Prostate gland (tissue), 2 donors: ENCODE measurements around the gene FSTL5.

Experiments used
- CTCF ChIP-seq, 4 experiments: fragments of 200-600 bp in 2 of 4; fragments of 450-650 bp in 2 of 4; sonication (generic) in 2 of 4; IDR thresholded peaks; 1 replicate in 3 of 4; 2 replicates in 1 of 4; pipeline ENCODE4 v1.5.1; 2016 to 2019; ENCODE audit warnings: antibody characterized with exemption in 4 of 4, mild to moderate bottlenecking in 2 of 4, moderate library complexity in 2 of 4
- POLR2A ChIP-seq: fragments of 450-650 bp; IDR thresholded peaks from one replicate; pipeline ENCODE4 v1.6.1; 2016; ENCODE audit warnings: antibody characterized with exemption, mild to moderate bottlenecking
- POLR2AphosphoS5 ChIP-seq: sonication (generic); formaldehyde crosslinking; IDR thresholded peaks from one replicate; pipeline ENCODE4 v1.6.1; 2017; ENCODE audit warnings: antibody characterized with exemption

GRCh38 chr4:161656594-161656993 lies 507.2 kb downstream of the FSTL5 start:
- TF ChIP-seq CTCF (IDR thresholded peaks at IDR 0.05) (no peak), POLR2AphosphoS5 (no peak), POLR2A (no peak)
